ENCODE results near the gene ARHGAP28.

Gene ARHGAP28

GRCh38 chr18:6874315-6874714 lies 144.8 kb downstream of the ARHGAP28 start:
- peak; percentile 6 for DNase-seq (ENCODE audit: low read depth)

GRCh38 chr18:6875749-6876148 lies 146.2 kb downstream of the ARHGAP28 start:
- no peak for DNase-seq (ENCODE audit: low read depth)

- peak; percentile 11 for DNase-seq (ENCODE audit: low read depth)
Measured at GRCh38 chr18:6876641-6877041, 147.1 kb downstream of the ARHGAP28 start.

- no peak for DNase-seq (ENCODE audit: low read depth)
Measured at GRCh38 chr18:6877288-6877687, 147.8 kb downstream of the ARHGAP28 start.

GRCh38 chr18:6878556-6879297 lies 149.2 kb downstream of the ARHGAP28 start:
- DNase-seq (ENCODE audit: low read depth), result no peak

GRCh38 chr18:6879508-6880195 lies 150.1 kb downstream of the ARHGAP28 start:
- no peak for DNase-seq (ENCODE audit: low read depth)

GRCh38 chr18:6881034-6881820 lies 151.7 kb downstream of the ARHGAP28 start:
- peak; percentile 27 for DNase-seq (ENCODE audit: low read depth)

GRCh38 chr18:6882401-6882800 lies 152.9 kb downstream of the ARHGAP28 start:
- DNase-seq (ENCODE audit: low read depth), result no peak

- DNase-seq (ENCODE audit: low read depth), result peak; percentile 24
Measured at GRCh38 chr18:6885006-6885481, 155.5 kb downstream of the ARHGAP28 start.

GRCh38 chr18:6885992-6886796 lies 156.7 kb downstream of the ARHGAP28 start:
- peak; percentile 43 for DNase-seq (ENCODE audit: low read depth)

- no peak for DNase-seq (ENCODE audit: low read depth)
Measured at GRCh38 chr18:6886797-6887330, 157.3 kb downstream of the ARHGAP28 start.

- DNase-seq (ENCODE audit: low read depth), result peak; percentile 33
Measured at GRCh38 chr18:6891788-6892187, 162.3 kb downstream of the ARHGAP28 start.

- DNase-seq (ENCODE audit: low read depth), result no peak
Measured at GRCh38 chr18:6901286-6901926, 171.9 kb downstream of the ARHGAP28 start.

GRCh38 chr18:6917072-6917471 lies 187.6 kb downstream of the ARHGAP28 start:
- no peak for DNase-seq (ENCODE audit: low read depth)

GRCh38 chr18:6920099-6920955 lies 190.8 kb downstream of the ARHGAP28 start:
- peak; percentile 73 for DNase-seq (ENCODE audit: low read depth)

GRCh38 chr18:6921571-6921970 lies 192.1 kb downstream of the ARHGAP28 start:
- DNase-seq (ENCODE audit: low read depth), result no peak

GRCh38 chr18:6923220-6923619 lies 193.7 kb downstream of the ARHGAP28 start:
- DNase-seq (ENCODE audit: low read depth), result no peak

GRCh38 chr18:6927153-6927552 lies 197.6 kb downstream of the ARHGAP28 start:
- DNase-seq (ENCODE audit: low read depth), result peak; percentile 2

- no peak for DNase-seq (ENCODE audit: low read depth)
Measured at GRCh38 chr18:6928359-6928758, 198.8 kb downstream of the ARHGAP28 start.

All from iris pigment epithelial cell (primary cell).